ENCODE data around the gene MAP3K2. TPM values are rescaled to one million over a fixed set of nuclear protein-coding genes. Genes with fewer than 3 reads are reported as not detected.
A peak's percentile ranks its signal among the peaks of the same experiment; 100 is the strongest.

MAP3K2 gene
- total RNA-seq, 4 donors from 2014 or later, result 44.9 to 79.4 (median 52.4) TPM

GRCh38 chr2:127415593-127416505 is 28.1 kb upstream of the MAP3K2 start:
- peak in 1 of 3 donors; percentile 14 for TF ChIP-seq CTCF (IDR thresholded peaks at IDR 0.05)
- DNase-seq (ENCODE audit: low spot score) (no peak), ATAC-seq (ENCODE audit: low FRiP score) (peak; percentile 57)

DNA sequence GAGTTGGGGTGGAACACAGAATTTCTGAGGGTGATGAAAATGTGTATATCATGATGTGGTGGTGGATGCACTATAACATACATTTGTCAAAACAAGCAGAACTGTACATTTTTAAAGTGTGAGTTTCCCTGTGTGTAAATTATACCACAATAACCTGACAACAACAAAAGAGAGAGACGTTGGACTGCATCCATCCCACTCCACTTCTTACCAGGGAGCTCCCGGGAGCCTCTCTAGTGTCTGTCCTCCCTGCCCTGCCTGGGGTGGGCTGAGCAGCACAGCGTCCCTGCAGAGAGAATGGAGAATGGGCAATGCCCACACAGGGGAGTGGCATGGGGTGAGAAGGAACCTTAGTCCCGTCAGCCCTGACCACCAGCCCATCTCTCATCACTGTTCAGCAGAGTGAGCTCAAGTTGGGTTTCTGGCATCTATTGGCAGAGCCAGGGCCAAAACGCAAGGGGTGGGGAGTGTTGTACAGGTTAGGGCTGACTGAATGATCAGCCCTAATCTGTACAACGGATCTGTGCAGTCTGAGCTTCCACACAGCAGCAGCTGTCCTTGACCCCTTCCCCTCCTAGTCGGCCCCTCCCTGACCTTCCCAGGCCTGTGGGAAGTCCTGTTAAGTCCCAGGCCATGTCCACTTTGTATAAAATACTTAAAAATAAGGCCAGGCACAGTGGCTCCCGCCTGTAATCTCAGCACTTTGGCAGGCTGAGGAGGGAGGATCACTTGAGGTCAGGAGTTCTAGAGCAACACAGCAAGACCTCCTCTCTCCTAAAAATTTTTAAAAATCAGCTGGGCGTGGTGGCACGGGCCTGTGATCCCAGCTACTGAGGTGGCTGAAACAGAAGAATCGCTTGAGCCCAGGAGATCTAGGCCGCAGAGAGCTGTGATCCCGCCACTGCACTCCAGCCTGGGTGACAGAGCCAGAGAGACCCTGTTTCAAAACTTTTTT is 27.1 kb upstream of the MAP3K2 start:
- DNase-seq (ENCODE audit: low spot score), result no peak
- no peak for ATAC-seq (ENCODE audit: low FRiP score)
- no peak for TF ChIP-seq CTCF (IDR thresholded peaks at IDR 0.05)

DNA sequence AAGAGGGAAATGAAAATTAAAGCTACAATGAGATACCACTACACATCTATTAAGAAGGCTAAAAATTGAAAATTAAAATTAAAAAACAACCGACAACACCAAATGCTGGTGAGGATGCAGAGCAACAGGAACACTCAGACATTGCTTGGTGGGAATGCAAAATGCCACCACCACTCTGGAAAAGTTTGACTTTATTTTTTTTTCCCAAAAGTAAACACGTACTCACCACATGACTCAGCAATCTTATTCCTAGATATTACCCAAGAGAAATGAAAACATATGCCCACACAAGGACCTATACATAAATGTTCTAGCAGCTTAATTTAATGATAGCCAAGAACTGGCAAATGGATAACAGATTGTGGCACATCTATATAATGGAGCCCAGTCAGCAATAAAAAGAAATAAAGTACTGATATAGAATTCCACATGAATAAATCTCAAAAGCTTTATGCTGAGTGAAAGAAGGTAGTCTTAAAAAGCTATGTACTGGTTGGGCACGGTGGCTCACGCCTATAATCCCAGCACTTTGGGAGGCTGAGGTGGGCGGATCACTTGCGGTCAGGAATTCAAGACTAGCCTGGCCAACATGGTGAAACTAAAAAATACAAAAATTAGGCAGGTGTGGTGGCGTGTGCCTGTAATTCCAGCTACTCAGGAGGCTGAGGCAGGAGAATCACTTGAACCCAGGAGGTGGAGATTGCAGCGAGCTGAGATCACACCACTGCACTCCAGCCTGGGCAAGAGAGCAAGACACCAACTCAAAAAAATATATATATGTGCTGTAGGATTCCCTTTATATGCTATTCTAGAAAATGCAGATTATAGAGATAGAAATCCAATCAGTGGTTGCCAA is 26.2 kb upstream of the MAP3K2 start:
- no peak for TF ChIP-seq CTCF (IDR thresholded peaks at IDR 0.05)
- DNase-seq (ENCODE audit: low spot score), result no peak
- ATAC-seq (ENCODE audit: low FRiP score), result no peak

DNA sequence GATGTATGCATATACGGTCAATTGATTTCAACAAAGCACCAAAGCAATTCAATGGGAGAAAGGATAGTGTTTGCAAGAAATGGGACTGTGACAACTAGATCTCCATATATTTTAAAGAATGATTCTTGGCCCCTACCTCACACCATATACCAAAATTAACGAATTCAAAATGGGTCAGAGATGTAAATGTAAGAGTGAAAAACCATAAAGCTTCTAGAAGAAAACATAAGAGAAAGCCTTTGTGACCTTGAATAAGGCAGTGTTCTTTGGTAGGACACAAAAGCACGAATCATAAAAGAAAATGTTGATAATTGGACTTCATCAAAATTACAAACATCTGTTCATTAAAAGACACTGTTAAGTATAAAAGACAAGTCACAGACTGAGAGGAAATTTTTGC is 25.4 kb upstream of the MAP3K2 start:
- TF ChIP-seq CTCF (IDR thresholded peaks at IDR 0.05), result no peak
- no peak for ATAC-seq (ENCODE audit: low FRiP score)
- DNase-seq (ENCODE audit: low spot score), result no peak

- no peak for TF ChIP-seq CTCF (IDR thresholded peaks at IDR 0.05)
- ATAC-seq (ENCODE audit: low FRiP score), result no peak
- no peak for DNase-seq (ENCODE audit: low spot score)
These were observed 24.0 kb upstream of the MAP3K2 start for GRCh38 chr2:127411653-127412369.
